Lower leg skin (tissue), 3 donors: ENCODE data around the gene KRTAP5-4.

Experiments used
- POLR2A ChIP-seq, 2 donors: fragments of 450-650 bp; IDR thresholded peaks; one replicate each; pipeline ENCODE4 v1.6.1; 2016 to 2017; ENCODE audit warnings: antibody characterized with exemption in 2 of 2, mild to moderate bottlenecking in 1 of 2, moderate library complexity in 1 of 2
- TF ChIP-seq, protein P1 (sequence below), 3 donors: fragments of 450-650 bp; IDR thresholded peaks; one replicate each; pipeline ENCODE4 v1.5.1; 2016; ENCODE audit warnings: antibody characterized with exemption in 3 of 3, mild to moderate bottlenecking in 3 of 3, moderate library complexity in 2 of 3

DNA sequence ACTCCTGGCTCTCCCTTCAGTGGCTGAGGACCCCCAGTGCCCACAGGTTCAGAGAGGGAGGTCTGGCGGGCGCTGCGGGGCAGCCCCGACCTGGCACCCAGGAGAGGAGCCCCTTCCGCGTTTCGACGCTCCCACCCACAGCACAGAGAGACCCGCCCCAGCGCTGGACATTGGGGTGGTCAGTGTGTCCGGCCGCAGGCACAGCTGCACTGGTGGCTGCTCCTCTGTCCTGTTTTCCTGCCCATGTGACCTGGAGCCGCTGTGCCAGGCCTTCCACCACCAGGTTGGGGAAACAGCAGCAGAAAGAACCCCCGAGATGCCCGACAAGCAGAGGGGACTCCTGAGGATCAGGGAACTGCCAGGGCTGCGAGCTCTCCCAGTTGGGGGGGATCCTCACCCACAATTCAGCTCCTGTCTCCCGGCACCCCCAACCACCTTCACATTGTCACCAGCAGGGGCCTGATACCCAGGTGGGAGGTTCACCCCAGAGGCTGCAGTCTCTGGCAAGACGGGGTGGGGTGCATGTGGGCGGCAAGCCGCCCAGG lies 21.3 kb upstream of the KRTAP5-4 start:
- TF ChIP-seq, protein P1, sequence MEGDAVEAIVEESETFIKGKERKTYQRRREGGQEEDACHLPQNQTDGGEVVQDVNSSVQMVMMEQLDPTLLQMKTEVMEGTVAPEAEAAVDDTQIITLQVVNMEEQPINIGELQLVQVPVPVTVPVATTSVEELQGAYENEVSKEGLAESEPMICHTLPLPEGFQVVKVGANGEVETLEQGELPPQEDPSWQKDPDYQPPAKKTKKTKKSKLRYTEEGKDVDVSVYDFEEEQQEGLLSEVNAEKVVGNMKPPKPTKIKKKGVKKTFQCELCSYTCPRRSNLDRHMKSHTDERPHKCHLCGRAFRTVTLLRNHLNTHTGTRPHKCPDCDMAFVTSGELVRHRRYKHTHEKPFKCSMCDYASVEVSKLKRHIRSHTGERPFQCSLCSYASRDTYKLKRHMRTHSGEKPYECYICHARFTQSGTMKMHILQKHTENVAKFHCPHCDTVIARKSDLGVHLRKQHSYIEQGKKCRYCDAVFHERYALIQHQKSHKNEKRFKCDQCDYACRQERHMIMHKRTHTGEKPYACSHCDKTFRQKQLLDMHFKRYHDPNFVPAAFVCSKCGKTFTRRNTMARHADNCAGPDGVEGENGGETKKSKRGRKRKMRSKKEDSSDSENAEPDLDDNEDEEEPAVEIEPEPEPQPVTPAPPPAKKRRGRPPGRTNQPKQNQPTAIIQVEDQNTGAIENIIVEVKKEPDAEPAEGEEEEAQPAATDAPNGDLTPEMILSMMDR (IDR thresholded peaks at IDR 0.05), result no peak
- TF ChIP-seq POLR2A (IDR thresholded peaks at IDR 0.05), result no peak
